Measurements from ENCODE around the gene PRKAG2.

Gene PRKAG2

DNA sequence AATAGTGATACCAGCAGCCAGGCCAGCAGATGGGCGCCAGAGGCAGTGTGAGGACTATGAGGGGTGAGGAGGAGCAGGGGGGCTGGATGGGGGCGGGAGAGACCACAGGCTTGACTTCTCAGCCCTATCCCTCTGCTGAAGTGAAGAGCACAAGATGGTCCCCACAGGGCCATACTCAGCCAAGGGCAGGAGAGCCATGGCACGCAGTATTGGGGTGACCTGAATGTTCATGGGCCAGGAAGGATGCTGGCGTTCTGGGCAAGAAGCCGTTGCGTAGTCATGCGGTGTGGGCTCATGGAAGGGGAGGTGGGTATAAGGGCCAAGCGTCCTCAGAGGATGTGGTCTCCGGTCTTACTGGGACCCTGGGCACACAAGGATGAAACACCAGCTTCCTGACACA is 146.3 kb downstream of the PRKAG2 start:
- H3K4me1 ChIP-seq (ENCODE audit: control insufficient read depth, insufficient read depth, low read length), result peaks cover 25% of the 10 kb centered on the region
- H3K36me3 ChIP-seq (ENCODE audit: control insufficient read depth, insufficient read depth, low read length, severe bottlenecking), result no peaks in the 10 kb centered on the region
- no peaks in the 10 kb centered on the region for H3K27me3 ChIP-seq (replicated peaks; ENCODE audit: control insufficient read depth, insufficient read depth, low read length)
- H3K9ac ChIP-seq (ENCODE audit: low read length), result no peak overlapping the region
- no peak overlapping the region for H3K4me3 ChIP-seq (ENCODE audit: low read length)
- no peaks in the 10 kb centered on the region for H3K9me3 ChIP-seq (ENCODE audit: control insufficient read depth, low read length)
- no peak for DNase-seq (ENCODE audit: low read depth)

DNA sequence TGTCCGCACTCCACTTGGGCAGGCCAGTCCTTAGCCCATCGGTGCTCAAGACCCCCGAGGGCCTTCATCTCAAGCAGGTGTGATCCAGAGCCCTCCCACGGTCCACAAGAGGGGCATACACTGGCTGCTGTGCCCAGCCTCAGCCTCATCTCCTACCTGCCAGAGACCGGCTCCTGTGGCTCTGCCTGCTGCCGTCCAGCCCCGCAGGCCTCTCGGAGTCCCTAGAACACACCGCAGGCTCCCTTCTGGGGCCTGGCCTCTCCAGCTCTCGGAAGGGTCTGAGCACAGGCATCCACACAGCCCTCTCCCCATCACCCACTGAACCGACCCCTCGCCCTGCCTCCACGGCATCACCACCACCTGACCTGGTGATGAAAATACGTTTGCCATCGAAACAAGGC is 147.4 kb downstream of the PRKAG2 start:
- Histone ChIP-seq H3K36me3 (ENCODE audit: control insufficient read depth, insufficient read depth, low read length, severe bottlenecking) (no peaks in the 10 kb centered on the region), H3K9me3 (ENCODE audit: control insufficient read depth, low read length) (no peaks in the 10 kb centered on the region), H3K9ac (ENCODE audit: low read length) (no peak overlapping the region), H3K4me3 (ENCODE audit: low read length) (no peak overlapping the region), H3K27me3 (replicated peaks; ENCODE audit: control insufficient read depth, insufficient read depth, low read length) (no peaks in the 10 kb centered on the region), H3K4me1 (ENCODE audit: control insufficient read depth, insufficient read depth, low read length) (peaks cover 24% of the 10 kb centered on the region)
- DNase-seq (ENCODE audit: low read depth), result no peak

DNA sequence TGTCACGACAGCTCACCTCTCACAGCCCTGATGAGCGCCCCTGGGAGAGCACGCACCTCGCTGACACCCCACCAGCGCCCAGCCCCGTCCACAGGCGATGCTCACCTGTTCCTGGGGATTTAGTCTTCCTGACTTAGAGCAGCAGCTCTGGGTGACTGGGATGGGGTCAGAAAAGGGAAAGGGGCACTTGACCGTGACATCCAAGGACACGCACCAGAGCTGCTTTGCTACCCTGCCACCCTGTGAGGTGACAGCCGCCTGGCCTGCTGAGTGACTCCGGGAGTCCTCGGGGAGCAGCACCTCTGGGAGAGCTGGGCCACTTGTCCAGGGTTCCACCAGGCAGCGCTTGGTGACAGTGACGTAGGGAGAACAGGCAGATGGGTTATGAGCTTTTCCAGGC is 148.2 kb downstream of the PRKAG2 start:
- no peak overlapping the region for H3K9ac ChIP-seq (ENCODE audit: low read length)
- H3K4me3 ChIP-seq (ENCODE audit: low read length), result no peak overlapping the region
- no peaks in the 10 kb centered on the region for H3K9me3 ChIP-seq (ENCODE audit: control insufficient read depth, low read length)
- H3K36me3 ChIP-seq (ENCODE audit: control insufficient read depth, insufficient read depth, low read length, severe bottlenecking), result no peaks in the 10 kb centered on the region
- H3K4me1 ChIP-seq (ENCODE audit: control insufficient read depth, insufficient read depth, low read length), result peaks cover 24% of the 10 kb centered on the region
- H3K27me3 ChIP-seq (replicated peaks; ENCODE audit: control insufficient read depth, insufficient read depth, low read length), result no peaks in the 10 kb centered on the region
- no peak for DNase-seq (ENCODE audit: low read depth)

DNA sequence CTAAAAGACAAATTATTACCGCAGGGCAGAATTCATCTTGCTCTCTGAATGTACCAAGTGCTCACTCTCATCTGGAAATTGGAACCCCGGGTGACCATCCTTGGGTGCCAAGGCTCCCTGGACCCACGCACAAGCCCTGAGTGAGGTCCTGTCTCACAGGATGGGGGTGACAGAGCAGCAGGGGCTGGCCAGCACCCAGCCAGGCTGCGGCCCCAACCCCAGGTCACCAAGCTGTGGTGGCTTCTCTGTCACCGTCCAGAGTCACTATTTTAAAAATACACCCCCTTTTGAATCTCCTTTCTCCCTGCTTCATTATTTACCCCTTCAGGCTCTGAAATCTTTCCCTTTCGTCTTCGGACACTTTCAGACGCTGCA is 148.6 kb downstream of the PRKAG2 start:
- no peaks in the 10 kb centered on the region for H3K36me3 ChIP-seq (ENCODE audit: control insufficient read depth, insufficient read depth, low read length, severe bottlenecking)
- no peaks in the 10 kb centered on the region for H3K9me3 ChIP-seq (ENCODE audit: control insufficient read depth, low read length)
- H3K9ac ChIP-seq (ENCODE audit: low read length), result peak overlapping the region; percentile 35
- H3K4me3 ChIP-seq (ENCODE audit: low read length), result no peak overlapping the region
- H3K4me1 ChIP-seq (ENCODE audit: control insufficient read depth, insufficient read depth, low read length), result peaks cover 24% of the 10 kb centered on the region
- no peaks in the 10 kb centered on the region for H3K27me3 ChIP-seq (replicated peaks; ENCODE audit: control insufficient read depth, insufficient read depth, low read length)
- no peak for DNase-seq (ENCODE audit: low read depth)

DNA sequence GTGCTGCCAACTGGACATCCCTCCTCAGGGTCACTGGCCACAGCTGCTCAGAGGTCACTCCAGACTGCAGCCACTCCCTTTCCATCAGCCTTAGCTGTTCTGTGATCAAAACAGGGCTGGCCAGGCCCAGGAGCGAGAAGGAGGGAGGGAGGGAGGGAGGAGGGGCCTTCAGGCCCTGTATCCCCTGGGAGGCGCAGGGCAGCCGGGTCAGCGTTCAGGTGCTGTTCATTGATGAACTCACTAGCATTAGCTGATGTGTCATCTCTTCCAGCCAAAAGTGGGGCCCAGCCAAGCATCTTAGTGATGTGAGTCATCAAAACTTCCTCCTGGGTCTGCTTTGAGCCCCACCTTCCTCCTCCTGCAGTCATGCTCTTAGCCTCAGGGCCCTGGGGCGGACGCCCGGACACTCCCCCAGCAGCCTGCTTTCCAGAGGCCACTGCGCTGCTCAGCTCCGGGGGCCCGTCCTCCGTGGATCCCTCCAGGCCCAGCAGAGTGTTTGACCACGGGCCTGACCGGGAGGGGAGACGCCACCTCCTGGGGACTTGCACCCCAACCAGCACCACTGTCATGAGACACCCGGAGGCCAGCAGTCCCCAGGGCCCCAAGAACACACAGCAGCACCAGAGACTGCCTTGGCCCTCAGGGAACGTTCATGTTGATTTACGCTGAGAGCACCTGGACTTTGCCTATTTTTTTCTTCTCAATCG is 149.2 kb downstream of the PRKAG2 start:
- Histone ChIP-seq H3K4me3 (ENCODE audit: low read length) (no peak overlapping the region), H3K9me3 (ENCODE audit: control insufficient read depth, low read length) (no peaks in the 10 kb centered on the region), H3K4me1 (ENCODE audit: control insufficient read depth, insufficient read depth, low read length) (peaks cover 24% of the 10 kb centered on the region), H3K27me3 (replicated peaks; ENCODE audit: control insufficient read depth, insufficient read depth, low read length) (no peaks in the 10 kb centered on the region), H3K36me3 (ENCODE audit: control insufficient read depth, insufficient read depth, low read length, severe bottlenecking) (no peaks in the 10 kb centered on the region), H3K9ac (ENCODE audit: low read length) (peak overlapping the region; percentile 55)
- DNase-seq (ENCODE audit: low read depth), result peak; percentile 98

DNA sequence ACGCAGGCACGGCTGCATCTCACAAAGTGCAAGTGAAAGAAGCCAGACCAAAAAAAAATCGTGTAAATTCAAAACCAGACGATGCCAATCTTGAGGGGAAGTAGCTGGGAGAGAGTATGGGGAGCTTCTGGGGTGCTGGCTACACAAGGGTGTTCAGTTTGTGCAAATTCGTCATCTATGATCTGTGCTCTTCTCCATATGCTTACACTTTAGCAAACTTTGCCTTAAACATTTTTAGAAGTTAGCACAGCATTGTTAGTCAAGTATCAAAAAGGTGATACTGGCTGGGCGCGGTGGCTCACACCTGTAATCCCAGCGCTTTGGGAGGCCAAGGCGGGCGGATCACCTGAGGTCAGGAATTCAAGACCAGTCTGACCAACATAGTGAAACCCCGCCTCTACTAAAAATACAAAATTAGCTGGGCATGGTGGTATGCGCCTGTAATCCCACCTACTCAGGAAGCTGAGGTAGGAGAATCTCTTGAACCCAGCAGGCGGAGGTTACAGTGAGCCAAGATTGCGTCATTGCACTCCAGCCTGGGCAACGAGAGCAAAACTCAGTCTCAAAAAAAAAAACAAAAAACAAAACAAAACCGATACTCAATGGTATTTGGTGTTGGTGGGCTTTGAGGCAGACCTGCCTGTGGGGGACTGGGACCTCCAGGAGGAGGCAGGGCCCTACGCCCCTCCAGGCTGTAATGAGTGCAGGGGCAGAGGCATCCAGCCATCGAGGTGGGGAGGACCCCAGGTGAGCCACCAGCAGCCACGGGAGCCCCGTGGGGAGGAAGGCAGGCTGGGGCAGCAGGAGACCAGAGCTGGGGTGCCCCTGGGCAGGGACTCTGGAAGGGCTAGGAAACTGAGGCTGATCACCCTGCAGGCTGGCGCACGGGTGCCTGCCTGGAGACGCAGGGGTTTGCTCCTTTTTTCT is 150.0 kb downstream of the PRKAG2 start:
- H3K27me3 ChIP-seq (replicated peaks; ENCODE audit: control insufficient read depth, insufficient read depth, low read length), result no peaks in the 10 kb centered on the region
- no peak for DNase-seq (ENCODE audit: low read depth)
- no peak overlapping the region for H3K4me3 ChIP-seq (ENCODE audit: low read length)
- peak overlapping the region; percentile 55 for H3K9ac ChIP-seq (ENCODE audit: low read length)
- H3K9me3 ChIP-seq (ENCODE audit: control insufficient read depth, low read length), result no peaks in the 10 kb centered on the region
- H3K36me3 ChIP-seq (ENCODE audit: control insufficient read depth, insufficient read depth, low read length, severe bottlenecking), result no peaks in the 10 kb centered on the region
- H3K4me1 ChIP-seq (ENCODE audit: control insufficient read depth, insufficient read depth, low read length), result peaks cover 24% of the 10 kb centered on the region

DNA sequence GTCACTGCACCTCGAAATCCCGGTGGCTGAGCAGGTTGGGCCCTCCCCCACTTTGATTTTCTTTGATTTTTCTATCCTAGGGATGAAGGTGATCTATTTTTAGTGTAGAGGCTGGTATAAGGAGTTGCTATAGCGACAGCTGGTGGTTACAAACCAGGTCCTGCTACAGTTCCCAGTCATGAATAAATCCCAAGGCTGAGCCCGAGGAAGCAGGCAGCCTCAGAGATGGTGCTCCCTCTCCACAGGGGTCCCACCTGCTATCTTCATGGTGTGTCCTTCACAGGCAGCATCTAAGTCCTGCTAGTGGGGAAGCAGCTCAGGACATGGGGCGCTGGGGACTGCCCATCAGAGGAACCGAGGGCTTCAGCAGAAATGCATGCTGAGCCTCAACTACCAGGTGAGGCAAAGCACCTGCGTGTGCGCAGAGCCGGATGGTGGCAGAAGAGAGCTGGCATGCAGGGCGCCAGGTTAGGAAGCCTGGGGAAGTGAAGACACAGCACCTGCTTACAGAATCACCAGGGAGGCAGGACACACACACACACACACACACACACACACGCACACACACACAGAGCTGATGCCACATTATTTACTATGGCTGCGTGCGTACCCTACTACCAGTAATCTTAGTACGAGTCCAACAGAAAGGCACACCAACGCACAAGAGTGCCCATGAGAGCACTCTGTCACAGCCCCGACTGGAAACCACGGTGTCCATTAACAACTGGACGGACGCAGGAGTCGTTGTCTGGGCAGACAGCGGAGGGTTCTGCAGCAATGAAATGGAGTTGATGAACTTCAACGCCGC is 150.9 kb downstream of the PRKAG2 start:
- Histone ChIP-seq H3K4me1 (ENCODE audit: control insufficient read depth, insufficient read depth, low read length) (peaks cover 18% of the 10 kb centered on the region), H3K27me3 (replicated peaks; ENCODE audit: control insufficient read depth, insufficient read depth, low read length) (no peaks in the 10 kb centered on the region), H3K36me3 (ENCODE audit: control insufficient read depth, insufficient read depth, low read length, severe bottlenecking) (no peaks in the 10 kb centered on the region), H3K9me3 (ENCODE audit: control insufficient read depth, low read length) (no peaks in the 10 kb centered on the region), H3K9ac (ENCODE audit: low read length) (no peak overlapping the region), H3K4me3 (ENCODE audit: low read length) (no peak overlapping the region)
- no peak for DNase-seq (ENCODE audit: low read depth)

DNA sequence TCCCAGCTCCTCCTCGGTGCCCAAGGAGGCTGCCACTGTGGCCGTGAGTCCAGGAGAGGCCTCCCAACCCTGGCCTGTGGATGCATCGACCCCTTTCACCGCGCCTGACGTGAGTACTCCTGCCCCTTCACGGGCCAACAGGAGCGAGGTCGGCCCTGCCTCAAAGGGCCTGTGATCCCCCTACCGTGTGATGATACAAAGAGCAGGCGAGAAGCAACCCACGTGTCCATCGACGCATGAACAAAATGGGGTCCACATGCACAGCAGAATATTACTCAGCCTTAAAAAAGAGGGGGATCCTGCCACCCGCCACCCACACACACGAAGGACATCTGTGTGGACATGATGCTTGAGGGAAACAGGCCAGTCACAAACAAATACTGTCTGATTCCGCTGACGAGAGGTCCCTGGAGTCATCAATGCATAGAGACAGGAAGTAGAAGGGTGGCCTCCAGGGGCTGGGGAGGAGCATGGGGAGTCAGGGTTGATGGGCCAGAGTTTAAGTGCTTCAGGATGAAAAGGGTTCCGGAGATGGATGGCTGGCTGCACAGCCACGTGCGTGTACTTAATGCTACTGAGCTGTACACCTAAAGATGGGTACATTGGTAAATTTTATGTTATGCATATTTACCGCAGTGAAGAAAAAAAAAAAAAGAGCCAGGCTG is 151.9 kb downstream of the PRKAG2 start:
- Histone ChIP-seq H3K27me3 (replicated peaks; ENCODE audit: control insufficient read depth, insufficient read depth, low read length) (no peaks in the 10 kb centered on the region), H3K9me3 (ENCODE audit: control insufficient read depth, low read length) (no peaks in the 10 kb centered on the region), H3K36me3 (ENCODE audit: control insufficient read depth, insufficient read depth, low read length, severe bottlenecking) (no peaks in the 10 kb centered on the region), H3K4me3 (ENCODE audit: low read length) (no peak overlapping the region), H3K9ac (ENCODE audit: low read length) (no peak overlapping the region), H3K4me1 (ENCODE audit: control insufficient read depth, insufficient read depth, low read length) (peaks cover 13% of the 10 kb centered on the region)
- no peak for DNase-seq (ENCODE audit: low read depth)

DNA sequence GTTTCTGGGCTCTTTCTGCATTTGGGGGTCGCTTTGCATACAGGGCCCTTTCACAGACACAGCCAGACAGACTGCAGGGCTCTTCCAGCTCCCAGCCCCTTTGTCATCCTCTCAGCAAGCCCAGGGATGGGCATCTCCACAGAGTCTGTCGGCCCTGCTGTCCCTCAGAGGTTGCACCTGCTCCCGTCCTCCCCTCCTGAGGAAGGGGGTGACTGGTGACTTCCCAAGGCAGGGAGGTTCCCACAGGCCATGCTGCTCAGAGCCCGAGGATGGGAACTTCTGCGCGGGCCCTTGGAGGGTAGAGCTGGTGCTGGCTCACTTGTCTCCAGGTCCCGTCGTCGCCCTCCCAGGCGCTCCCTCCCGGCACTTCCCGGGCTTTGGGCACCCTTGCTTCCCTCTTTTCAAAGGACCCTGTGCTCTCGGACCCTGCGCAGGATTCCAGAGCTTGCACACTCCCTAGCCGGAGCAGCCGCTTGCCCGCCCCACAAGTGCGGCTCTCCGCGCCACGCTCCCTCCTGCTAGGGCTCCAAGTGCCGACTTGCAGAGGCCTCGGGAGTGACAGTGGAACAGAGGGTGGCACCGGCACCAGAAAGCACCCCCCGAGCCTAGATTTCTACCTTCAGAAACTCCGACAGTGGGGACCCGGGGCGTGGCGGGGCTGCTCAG is 152.5 kb downstream of the PRKAG2 start:
- no peak overlapping the region for H3K4me3 ChIP-seq (ENCODE audit: low read length)
- H3K9ac ChIP-seq (ENCODE audit: low read length), result no peak overlapping the region
- H3K4me1 ChIP-seq (ENCODE audit: control insufficient read depth, insufficient read depth, low read length), result peaks cover 13% of the 10 kb centered on the region
- no peak for DNase-seq (ENCODE audit: low read depth)
- H3K36me3 ChIP-seq (ENCODE audit: control insufficient read depth, insufficient read depth, low read length, severe bottlenecking), result no peaks in the 10 kb centered on the region
- H3K27me3 ChIP-seq (replicated peaks; ENCODE audit: control insufficient read depth, insufficient read depth, low read length), result no peaks in the 10 kb centered on the region
- H3K9me3 ChIP-seq (ENCODE audit: control insufficient read depth, low read length), result no peaks in the 10 kb centered on the region

DNA sequence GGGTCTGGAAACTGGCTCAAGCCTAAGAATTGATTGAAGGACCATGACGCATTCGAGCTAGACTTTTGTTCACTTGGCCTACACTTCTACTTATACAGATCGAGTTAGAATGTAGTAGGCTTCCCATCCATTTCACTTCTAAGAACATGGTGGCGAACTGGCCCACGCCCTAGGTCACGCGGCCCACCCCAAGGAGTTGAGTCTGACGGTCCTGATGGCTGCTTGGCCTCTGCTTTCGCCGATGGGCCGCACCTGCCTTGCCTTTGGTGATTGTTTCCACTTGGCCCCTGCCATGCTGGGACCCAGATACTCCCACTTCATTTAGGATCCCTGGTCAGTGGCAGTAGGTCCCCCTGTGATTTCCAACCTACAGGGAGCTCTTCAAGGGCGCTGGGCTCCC is 153.6 kb downstream of the PRKAG2 start:
- no peaks in the 10 kb centered on the region for H3K27me3 ChIP-seq (replicated peaks; ENCODE audit: control insufficient read depth, insufficient read depth, low read length)
- no peak for DNase-seq (ENCODE audit: low read depth)
- H3K36me3 ChIP-seq (ENCODE audit: control insufficient read depth, insufficient read depth, low read length, severe bottlenecking), result no peaks in the 10 kb centered on the region
- H3K9ac ChIP-seq (ENCODE audit: low read length), result no peak overlapping the region
- H3K9me3 ChIP-seq (ENCODE audit: control insufficient read depth, low read length), result no peaks in the 10 kb centered on the region
- no peak overlapping the region for H3K4me3 ChIP-seq (ENCODE audit: low read length)
- H3K4me1 ChIP-seq (ENCODE audit: control insufficient read depth, insufficient read depth, low read length), result peaks cover 13% of the 10 kb centered on the region
